NCI-H460 (cell line): ENCODE data around the gene SRC. TPM values are rescaled to one million over a fixed set of nuclear protein-coding genes. Genes with fewer than 3 reads are reported as not detected.

Experiments
- DNase-seq: peaks from one replicate; pipeline ENCODE4 v3.0.0-alpha.2; 2016; ENCODE audit warnings: low read depth; ENCODE audit errors: extremely low read depth
- total RNA-seq: library from RNA; depleted of rRNA; stranded (reverse); fragments of >200 nt; shearing (Covaris generic); gene quantifications from 2 replicates; pipeline ENCODE4 v1.2.3, GENCODE V29; 2014

The SRC gene
- total RNA-seq, 1 experiment from 2014 or later: 116 TPM

GRCh38 chr20:37392441-37393195, 46.7 kb downstream of the SRC start:
- DNase-seq: no peak

- DNase-seq: no peak
Observed at GRCh38 chr20:37393196-37393862, 47.4 kb downstream of the SRC start.

GRCh38 chr20:37393863-37394542, 48.1 kb downstream of the SRC start:
- DNase-seq: no peak

DNA sequence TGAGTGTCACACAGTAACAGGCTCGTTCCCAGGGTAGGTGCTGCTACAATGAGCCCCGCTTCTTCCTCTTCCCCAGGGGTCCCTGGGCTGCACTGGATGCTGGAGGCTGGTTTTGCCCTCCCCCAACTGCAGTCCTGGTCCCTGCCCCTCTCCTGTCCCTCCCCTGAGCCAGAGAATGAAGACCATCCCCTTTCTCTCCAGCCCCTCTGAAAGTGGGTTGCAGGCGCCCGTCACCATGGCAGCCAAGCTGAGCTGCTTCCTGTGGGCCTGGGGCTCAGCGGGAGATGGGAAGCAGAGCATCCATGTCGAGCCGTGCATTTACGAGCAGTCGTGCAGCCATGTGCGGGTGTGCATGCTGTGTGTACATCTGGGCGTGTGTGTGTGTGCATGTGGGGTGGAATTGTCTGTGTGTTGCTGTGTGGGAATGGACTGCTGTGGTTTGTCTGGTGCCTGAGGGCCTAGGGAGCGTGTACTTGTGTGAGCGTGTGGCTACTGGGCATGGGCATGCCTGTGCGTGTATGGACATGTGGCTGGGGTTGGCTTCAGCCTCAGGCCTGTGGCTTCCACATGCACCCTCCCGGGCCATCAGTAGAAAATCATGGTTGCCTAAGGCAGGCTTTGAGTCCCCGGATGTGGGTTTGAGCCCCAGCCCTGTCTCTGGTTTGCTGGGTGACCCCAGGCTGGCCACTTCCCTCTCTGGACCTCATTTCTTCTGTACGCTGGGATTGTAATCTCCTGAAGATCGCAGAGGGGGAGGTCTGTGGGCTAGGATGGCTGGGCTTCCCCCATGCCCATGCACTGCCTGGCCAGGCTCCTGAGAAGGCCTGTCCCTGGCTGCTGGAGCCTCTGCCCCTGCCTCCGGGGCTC, 48.8 kb downstream of the SRC start:
- DNase-seq: no peak

DNA sequence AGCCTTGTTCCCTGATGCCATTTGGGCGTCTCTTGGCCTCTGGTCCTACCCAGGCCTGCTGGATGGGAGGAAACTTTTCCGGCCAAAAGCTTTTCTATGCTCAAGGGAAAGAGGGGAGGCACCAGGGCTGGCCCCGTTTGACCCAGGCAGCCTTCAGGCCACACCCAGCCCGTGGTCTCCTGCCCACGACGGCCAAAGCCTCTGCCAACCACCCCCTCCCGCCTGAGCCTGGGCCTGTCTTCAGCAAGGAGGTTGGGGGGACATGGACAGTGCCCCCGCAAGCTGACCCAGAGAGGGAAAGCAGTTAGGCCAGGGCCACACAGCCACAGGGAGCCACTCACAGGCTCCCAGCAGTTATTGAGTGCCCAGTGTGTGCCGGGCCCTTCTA, 49.5 kb downstream of the SRC start:
- DNase-seq: no peak

DNA sequence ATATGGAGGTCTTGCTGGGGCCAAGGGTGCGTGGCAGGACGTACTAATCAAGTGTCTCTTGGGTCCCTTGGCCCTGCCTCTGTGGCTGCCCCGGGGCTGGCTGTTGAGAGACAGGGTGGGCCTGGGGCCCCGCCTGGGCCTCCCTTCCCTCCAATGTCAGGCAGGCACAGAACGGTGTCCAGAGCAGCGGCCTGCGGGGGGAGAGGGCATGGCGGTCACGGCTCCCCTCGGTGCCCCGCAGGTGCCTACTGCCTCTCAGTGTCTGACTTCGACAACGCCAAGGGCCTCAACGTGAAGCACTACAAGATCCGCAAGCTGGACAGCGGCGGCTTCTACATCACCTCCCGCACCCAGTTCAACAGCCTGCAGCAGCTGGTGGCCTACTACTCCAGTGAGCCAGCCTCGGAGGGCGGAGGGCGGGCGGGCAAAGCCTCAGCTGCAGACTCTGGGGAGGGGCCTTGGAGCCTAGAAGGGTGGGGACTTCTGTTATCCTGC, 50.0 kb downstream of the SRC start:
- no peak for DNase-seq

GRCh38 chr20:37396416-37397075, 50.6 kb downstream of the SRC start:
- DNase-seq: no peak

- no peak for DNase-seq
Observed at GRCh38 chr20:37397076-37397953, 51.4 kb downstream of the SRC start.

GRCh38 chr20:37397954-37398749, 52.2 kb downstream of the SRC start:
- DNase-seq: no peak

GRCh38 chr20:37398750-37399621, 53.0 kb downstream of the SRC start:
- DNase-seq: no peak

GRCh38 chr20:37401282-37401929, 55.5 kb downstream of the SRC start:
- no peak for DNase-seq

DNA sequence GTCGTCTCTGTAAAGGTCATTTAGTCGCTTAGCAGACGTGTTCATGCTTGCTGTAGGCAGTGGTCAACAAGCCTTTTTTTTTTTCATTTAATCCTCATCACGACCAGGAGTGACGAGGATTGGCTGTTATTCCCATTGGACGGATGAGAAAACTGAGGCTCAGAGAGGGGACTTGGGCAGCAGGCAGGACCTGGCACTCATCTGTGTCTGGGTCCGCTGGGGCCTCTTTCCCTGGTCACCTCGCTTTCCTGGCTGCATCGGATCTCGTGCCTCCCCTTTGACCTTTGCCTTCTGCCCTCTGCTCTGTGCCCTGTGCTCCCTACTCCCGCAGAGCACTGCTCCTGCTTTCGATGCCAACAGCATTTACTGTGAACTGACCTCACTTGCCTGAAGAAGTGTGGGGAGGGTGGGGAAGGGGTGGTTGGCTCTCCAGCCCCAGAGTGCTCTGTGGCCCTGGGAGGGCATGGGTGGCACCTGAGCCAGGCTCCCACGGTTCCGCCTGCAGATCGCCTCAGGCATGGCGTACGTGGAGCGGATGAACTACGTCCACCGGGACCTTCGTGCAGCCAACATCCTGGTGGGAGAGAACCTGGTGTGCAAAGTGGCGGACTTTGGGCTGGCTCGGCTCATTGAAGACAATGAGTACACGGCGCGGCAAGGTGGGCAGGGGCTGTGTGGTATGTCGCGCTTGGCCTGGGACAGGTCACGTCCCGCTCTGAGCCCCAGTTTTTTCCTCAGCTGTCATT, 56.2 kb downstream of the SRC start:
- no peak for DNase-seq

- DNase-seq: no peak
Observed at GRCh38 chr20:37403107-37404033, 57.4 kb downstream of the SRC start.

- no peak for DNase-seq
Observed at GRCh38 chr20:37404461-37404890, 58.5 kb downstream of the SRC start.

- no peak for DNase-seq
Observed at GRCh38 chr20:37405351-37405897, 59.5 kb downstream of the SRC start.
